HEK293T (cell line): Measurements from ENCODE around the gene KIAA1328.

Experiments
- BHLHE40 ChIP-seq: fragments of 450-650 bp; IDR thresholded peaks from 2 replicates; pipeline ENCODE4 v1.6.1; 2016; ENCODE audit warnings: mild to moderate bottlenecking, moderate library complexity, borderline replicate concordance
- L3MBTL2 ChIP-seq: fragments of 450-650 bp; conservative IDR thresholded peaks from 2 replicates; pipeline ENCODE4 v1.6.1; 2016; ENCODE audit warnings: mild to moderate bottlenecking
- SP1 ChIP-seq: fragments of 450-650 bp; IDR thresholded peaks from 2 replicates; pipeline ENCODE4 v1.6.1; 2017
- TF ChIP-seq, protein P1 (sequence below): fragments of 450-650 bp; IDR thresholded peaks from 2 replicates; pipeline ENCODE4 v1.6.1; 2016

DNA sequence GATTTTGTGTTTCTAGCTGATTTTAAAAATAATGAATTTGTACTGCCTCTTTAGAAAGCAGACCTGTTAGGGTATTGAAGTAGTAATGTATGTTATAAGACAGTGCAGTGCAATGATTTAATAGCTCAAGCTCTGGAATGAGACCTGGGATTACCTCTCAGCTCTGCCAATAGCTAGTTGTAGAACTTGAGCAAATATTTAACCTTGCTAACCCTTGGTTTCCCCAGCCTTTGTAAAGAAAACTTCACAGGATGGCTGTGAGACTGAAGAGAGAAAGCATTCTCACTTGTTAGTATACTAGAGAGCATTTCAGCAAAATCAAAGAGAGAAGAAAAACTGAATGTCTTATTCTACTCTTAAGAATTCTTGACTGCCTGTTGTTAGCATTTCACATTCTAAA lies 293.9 kb downstream of the KIAA1328 start:
- TF ChIP-seq BHLHE40 (no peak), SP1 (no peak), L3MBTL2 (no peak)
- TF ChIP-seq, protein P1, sequence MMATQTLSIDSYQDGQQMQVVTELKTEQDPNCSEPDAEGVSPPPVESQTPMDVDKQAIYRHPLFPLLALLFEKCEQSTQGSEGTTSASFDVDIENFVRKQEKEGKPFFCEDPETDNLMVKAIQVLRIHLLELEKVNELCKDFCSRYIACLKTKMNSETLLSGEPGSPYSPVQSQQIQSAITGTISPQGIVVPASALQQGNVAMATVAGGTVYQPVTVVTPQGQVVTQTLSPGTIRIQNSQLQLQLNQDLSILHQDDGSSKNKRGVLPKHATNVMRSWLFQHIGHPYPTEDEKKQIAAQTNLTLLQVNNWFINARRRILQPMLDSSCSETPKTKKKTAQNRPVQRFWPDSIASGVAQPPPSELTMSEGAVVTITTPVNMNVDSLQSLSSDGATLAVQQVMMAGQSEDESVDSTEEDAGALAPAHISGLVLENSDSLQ, result no peak
